GM19099 (cell line): Measurements from ENCODE around the gene CDON.

ENCODE experiments used
- POLR2A ChIP-seq: IDR thresholded peaks from 3 replicates; pipeline ENCODE4 v1.6.1; 2011; ENCODE audit warnings: low read depth; ENCODE audit not compliant: insufficient read length; ENCODE audit errors: extremely low read depth

CDON gene

GRCh38 chr11:126088999-126089398 is 26.3 kb upstream of the CDON start:
- TF ChIP-seq POLR2A = no peak

DNA sequence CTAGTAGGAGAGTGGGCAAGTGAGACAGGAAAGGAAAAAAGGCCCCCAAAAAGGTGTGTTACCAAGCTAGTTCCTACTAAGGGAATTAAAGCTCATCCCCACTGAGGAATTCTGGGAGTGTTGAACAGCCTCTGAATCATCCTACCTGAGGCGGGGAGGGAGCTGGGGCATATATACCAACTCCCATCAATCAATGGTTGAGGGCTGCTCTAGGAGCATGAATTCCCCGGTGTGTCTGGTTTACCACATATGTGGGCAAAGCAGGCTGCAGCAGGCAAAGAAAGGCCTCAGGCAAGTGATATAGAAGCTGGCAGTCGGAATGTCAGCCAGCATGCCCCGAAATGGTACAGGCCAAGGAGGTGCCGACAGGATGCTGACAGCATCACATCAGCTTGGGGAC is 23.6 kb upstream of the CDON start:
- TF ChIP-seq POLR2A = no peak

- no peak for TF ChIP-seq POLR2A
These were observed 21.9 kb upstream of the CDON start for GRCh38 chr11:126084608-126084912.

DNA sequence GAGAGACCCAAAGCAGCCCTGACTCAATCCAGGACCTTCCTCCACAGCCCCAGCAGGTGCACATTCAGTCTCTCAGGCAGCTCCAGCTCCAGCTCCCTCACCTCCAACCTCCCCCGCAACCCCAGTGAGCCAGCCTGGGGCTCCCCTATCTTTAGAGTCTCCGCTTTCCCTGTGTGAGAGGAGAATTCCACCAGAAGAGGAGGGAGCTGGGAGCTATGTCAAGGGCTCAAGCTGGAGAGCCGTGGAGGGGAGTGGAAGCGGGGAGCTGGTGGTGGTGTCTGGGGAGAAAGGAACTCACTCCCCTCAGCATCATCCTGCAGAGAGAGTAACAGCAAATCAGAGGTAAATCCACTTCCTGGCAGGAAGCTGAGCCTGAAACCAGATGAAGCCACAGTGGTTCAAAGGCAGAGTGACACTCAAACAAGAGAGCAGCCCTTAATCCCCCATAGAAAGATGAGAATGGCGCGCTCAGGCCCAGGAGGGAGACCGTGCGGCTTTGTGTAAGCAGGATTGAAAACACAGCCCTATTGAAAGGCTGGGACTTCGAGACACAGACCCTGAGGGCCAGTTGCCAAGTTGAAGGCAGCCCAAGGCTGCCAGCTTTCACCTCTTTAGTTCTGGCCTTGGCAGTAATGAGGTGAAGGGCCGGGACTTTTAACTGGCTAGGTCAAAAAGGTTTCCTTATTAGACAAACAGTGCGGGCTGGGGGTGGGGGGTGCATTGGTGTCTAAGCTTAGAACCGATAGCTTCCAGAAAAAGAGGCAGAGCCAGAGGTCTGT is 21.4 kb upstream of the CDON start:
- TF ChIP-seq POLR2A = no peak

GRCh38 chr11:126082251-126083109 is 19.8 kb upstream of the CDON start:
- TF ChIP-seq POLR2A = no peak

DNA sequence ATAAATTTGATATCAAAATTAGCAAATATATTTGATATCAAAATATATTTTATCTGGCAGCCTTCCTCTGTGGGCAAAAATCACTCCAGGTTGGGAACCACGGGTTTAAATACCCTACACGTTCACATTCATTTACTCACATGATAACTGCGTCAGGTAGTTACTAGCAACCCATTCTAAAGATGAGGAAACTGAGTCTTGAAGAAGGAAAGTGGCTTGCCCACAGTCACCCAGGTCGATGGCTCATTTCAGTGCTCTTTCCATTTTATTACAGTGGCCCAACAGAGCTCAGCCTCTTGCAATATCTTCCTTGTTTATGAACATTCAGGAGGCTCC is 19.2 kb upstream of the CDON start:
- TF ChIP-seq POLR2A = no peak

DNA sequence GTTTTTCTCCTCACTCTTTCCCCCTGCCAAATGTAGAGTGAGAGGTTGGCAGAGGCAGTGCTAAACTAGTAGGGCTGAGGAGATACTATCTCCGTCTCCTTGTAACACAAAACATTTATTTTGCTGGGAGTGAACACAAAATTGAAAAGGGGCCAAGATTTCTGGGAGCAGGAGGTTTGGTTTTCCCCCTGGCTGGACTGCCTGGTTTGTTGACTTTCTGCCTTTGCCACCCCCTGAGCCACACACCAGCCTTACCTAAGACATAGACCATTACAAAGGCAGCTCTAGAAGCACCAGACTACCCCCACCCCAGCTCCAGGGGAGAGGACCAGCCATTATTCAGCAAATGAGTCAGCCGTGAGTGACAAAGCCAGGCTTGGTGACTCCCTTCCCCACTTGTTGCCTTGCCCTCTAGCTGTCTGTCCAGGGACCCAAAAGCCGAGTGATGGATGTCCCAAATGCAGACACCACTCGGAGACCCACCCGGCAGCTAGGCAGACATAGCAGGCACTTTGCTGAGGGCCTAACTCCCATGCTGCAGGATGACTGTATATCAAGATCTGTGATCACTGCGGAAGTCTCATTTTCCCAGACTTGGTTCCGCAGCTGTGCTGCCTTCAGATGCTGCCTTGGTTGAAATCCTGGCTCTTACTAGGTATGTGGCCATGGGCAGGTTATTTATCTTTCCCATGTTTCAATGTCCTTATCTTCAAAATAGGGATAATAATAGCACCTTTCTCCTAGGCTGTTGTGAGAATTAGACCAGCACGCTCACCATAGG is 17.7 kb upstream of the CDON start:
- no peak for TF ChIP-seq POLR2A

GRCh38 chr11:126079621-126080124 is 17.0 kb upstream of the CDON start:
- TF ChIP-seq POLR2A = no peak

GRCh38 chr11:126076641-126077040 is 14.0 kb upstream of the CDON start:
- no peak for TF ChIP-seq POLR2A

DNA sequence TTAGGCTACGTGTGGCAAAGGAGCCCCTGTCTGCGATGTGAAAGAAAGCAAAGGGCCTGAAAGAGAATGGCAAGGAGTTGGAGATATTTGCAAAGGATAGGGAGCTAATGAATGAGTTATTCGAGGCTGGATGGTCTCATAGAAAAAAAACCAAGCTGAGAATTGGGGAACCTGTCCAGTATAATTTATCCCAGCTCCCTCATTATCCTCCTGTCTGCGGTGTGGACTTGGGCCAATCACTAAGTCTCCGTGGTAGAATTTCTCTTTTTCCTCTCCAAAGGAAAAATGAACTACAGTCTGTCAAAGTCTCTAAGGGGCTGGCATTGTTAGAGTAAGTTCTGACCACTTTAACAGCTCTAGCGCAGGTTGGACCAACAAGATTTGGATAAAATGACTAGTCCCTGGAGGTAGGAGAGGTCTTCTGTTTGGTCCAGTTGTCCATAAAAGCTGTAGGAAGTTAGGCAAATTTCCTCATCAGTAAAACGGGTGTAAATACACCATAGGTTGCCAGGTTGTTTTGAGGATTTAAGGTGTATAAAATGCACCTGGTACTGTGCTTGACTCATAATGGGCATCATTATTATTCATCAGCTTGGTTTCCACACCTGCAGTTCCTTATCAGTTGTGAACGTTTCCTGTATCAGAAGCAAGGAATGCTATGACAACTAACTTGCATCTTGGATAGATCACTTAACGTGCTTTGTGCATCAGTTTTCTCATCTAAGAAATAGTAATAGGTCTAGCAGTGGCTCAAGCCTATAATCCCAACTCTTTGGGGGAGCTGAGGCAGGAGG is 10.3 kb upstream of the CDON start:
- no peak for TF ChIP-seq POLR2A

DNA sequence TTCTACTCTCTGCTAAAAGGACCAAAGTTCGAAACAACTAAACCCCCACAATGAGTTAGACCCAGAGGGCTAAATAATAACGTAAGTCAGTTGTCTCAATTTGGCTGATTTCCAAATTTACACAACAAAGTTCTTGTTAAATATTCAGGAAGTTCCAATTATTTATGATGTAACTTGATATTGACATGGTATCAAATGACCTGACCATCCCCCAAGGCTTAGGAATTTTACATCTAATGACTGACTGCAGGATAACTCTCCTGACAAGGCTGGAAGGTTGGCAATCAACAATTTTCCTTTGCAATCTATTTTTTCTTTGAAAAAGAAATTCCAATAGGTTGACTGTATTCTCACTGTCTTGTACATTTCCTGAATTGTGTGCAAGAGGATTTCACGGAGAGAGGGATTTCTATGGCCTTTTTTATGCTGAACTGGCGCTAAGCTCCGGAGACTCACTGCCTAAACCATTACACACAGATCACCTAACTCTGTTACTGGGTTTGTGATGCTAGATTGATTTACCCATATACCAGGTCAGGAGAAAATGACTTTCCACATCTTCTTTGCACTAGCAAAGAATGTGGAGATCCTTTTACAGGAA is 9.6 kb upstream of the CDON start:
- no peak for TF ChIP-seq POLR2A

DNA sequence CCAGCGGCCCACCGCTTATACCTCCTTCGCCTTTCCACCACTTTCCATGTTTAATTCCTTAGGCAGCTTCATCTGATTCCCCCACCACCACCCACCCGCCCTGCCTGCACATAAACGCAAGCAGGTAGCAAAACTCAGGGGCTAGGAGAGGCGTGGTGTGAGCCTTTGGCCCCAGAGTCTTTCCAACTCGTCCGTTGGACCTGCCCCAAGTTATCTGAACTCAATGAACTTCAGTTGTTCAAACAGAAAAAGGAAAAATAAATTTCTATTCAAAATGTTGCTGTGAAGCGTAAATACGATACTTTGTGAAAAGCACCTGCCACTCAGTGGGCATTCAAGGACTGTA is 814 bp upstream of the CDON start:
- no peak for TF ChIP-seq POLR2A

- TF ChIP-seq POLR2A = no peak
These were observed 673 bp downstream of the CDON start for GRCh38 chr11:126061707-126062678.

- TF ChIP-seq POLR2A = no peak
These were observed 1.9 kb downstream of the CDON start for GRCh38 chr11:126060757-126061171.

DNA sequence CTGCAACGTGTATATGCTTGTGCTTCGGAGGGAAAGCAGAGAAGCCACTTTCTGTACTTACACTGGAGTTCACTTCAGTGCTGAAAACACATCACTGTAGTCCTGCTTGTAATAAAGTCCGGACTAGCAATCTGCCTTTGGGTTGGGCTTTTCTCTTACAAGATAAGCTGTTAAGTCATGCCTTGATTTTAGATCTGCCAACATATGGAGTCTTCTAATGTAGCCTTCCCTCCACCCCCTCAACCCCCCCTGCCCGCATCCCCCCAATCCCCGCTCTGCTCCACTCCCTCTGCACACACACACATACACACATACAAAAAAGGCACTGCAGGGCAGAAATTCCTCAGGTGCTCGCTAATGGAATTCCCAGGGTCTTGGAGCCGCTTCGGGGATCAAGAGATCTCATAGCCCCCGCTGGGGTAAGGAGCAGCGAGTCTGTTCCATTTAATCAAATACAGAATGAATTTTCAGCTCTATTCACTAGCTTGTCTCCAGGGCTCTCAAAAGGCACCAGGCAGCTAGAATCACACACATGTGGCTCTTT is 3.4 kb downstream of the CDON start:
- TF ChIP-seq POLR2A = no peak
